ENCODE data around the gene DLG3. TPM values are rescaled to one million over a fixed set of nuclear protein-coding genes. Genes with fewer than 3 reads are reported as not detected.

Gene DLG3
- total RNA-seq, 1 donor from 2014 or later = 76.7 TPM

DNA sequence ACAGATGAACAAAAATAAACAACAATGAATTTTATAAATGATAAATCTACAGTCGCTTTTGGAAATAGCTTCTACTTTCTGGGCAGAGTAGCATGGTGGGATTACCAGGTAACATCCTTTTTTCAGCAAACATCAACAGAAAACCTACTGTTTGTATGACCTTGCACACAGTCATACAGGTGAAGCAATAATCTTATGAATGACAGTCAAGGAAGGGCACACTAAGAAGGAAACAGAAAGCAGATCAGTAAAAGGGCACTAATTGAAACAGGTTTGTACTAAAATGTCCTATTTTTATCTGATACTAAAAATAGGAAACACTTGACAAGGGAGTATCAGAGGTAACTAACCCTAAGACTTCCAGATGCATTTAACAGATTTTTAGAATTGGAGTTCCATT lies 108.9 kb downstream of the DLG3 start:
- no peak overlapping the region for H3K4me3 Mint-ChIP-seq (ENCODE audit: unreplicated experiment)
- TF ChIP-seq CTCF (IDR thresholded peaks at IDR 0.05; ENCODE audit: partially characterized antibody, unreplicated experiment) = no peak
- H3K27me3 Mint-ChIP-seq (ENCODE audit: unreplicated experiment) = no peaks in the 10 kb centered on the region
- peaks cover 2% of the 10 kb centered on the region for H3K9me3 Mint-ChIP-seq (ENCODE audit: unreplicated experiment)
- no peak overlapping the region for H3K27ac Mint-ChIP-seq (ENCODE audit: unreplicated experiment)
- H3K36me3 Mint-ChIP-seq (ENCODE audit: unreplicated experiment) = no peaks in the 10 kb centered on the region
- DNase-seq = no peak
- no peaks in the 10 kb centered on the region for H3K4me1 Mint-ChIP-seq (ENCODE audit: low read depth, unreplicated experiment)

GRCh38 chrX:70554081-70554480 lies 109.4 kb downstream of the DLG3 start:
- no peak for DNase-seq
- no peak overlapping the region for H3K27ac Mint-ChIP-seq (ENCODE audit: unreplicated experiment)
- H3K9me3 Mint-ChIP-seq (ENCODE audit: unreplicated experiment) = peaks cover 3% of the 10 kb centered on the region
- H3K27me3 Mint-ChIP-seq (ENCODE audit: unreplicated experiment) = no peaks in the 10 kb centered on the region
- no peak for TF ChIP-seq CTCF (IDR thresholded peaks at IDR 0.05; ENCODE audit: partially characterized antibody, unreplicated experiment)
- H3K4me3 Mint-ChIP-seq (ENCODE audit: unreplicated experiment) = no peak overlapping the region
- no peaks in the 10 kb centered on the region for H3K4me1 Mint-ChIP-seq (ENCODE audit: low read depth, unreplicated experiment)
- no peaks in the 10 kb centered on the region for H3K36me3 Mint-ChIP-seq (ENCODE audit: unreplicated experiment)

- no peak overlapping the region for H3K27ac Mint-ChIP-seq (ENCODE audit: unreplicated experiment)
- H3K27me3 Mint-ChIP-seq (ENCODE audit: unreplicated experiment) = no peaks in the 10 kb centered on the region
Observed at GRCh38 chrX:70554523-70554922, 109.9 kb downstream of the DLG3 start.

DNA sequence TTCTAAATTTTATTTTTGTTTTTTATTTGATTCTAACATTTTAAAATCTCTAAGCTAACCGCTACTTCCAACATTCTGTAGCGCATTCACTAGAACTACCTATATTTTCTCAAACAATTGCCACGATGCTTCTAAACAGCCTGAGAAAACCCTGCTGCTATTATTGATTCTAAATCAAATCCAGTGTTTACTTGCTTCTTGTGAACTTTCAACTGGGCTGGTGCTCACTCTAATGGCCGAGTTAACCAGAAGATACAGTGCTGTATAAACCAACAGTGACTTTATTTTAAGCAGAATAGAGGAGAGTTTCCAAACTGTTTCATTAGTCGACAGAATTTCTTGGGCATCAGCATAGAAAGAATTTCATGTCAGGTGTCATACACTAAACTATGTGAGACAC lies 110.3 kb downstream of the DLG3 start:
- H3K27ac Mint-ChIP-seq (ENCODE audit: unreplicated experiment) = no peak overlapping the region
- no peak for TF ChIP-seq CTCF (IDR thresholded peaks at IDR 0.05; ENCODE audit: partially characterized antibody, unreplicated experiment)
- DNase-seq = no peak
- H3K9me3 Mint-ChIP-seq (ENCODE audit: unreplicated experiment) = peaks cover 3% of the 10 kb centered on the region
- H3K4me3 Mint-ChIP-seq (ENCODE audit: unreplicated experiment) = no peak overlapping the region
- H3K27me3 Mint-ChIP-seq (ENCODE audit: unreplicated experiment) = no peaks in the 10 kb centered on the region
- no peaks in the 10 kb centered on the region for H3K36me3 Mint-ChIP-seq (ENCODE audit: unreplicated experiment)
- no peaks in the 10 kb centered on the region for H3K4me1 Mint-ChIP-seq (ENCODE audit: low read depth, unreplicated experiment)

More at GRCh38 chrX:70554523-70554922, 109.9 kb downstream of the DLG3 start:
- Mint-ChIP-seq H3K4me1 (ENCODE audit: low read depth, unreplicated experiment) (no peaks in the 10 kb centered on the region), H3K9me3 (ENCODE audit: unreplicated experiment) (peaks cover 3% of the 10 kb centered on the region), H3K4me3 (ENCODE audit: unreplicated experiment) (no peak overlapping the region), H3K36me3 (ENCODE audit: unreplicated experiment) (no peaks in the 10 kb centered on the region)
- no peak for TF ChIP-seq CTCF (IDR thresholded peaks at IDR 0.05; ENCODE audit: partially characterized antibody, unreplicated experiment)
- DNase-seq = no peak

Other genes with a start within 250 kb of the DLG3 start
- not detected for gene AWAT1, start 210.2 kb upstream of the DLG3 start, total RNA-seq (ENCODE audit: unreplicated experiment)
- gene P2RY4, start 184.6 kb upstream of the DLG3 start, total RNA-seq (ENCODE audit: unreplicated experiment) = 0.27 TPM
- not detected for gene ARR3, start 176.5 kb upstream of the DLG3 start, total RNA-seq (ENCODE audit: unreplicated experiment)
- gene RAB41, start 162.7 kb upstream of the DLG3 start, total RNA-seq (ENCODE audit: unreplicated experiment) = not detected
- 47.4 TPM for gene PDZD11, start 154.9 kb upstream of the DLG3 start, total RNA-seq (ENCODE audit: unreplicated experiment)
- 4.6 TPM for gene KIF4A, start 154.7 kb upstream of the DLG3 start, total RNA-seq (ENCODE audit: unreplicated experiment)
- gene GDPD2, start 21.5 kb upstream of the DLG3 start, total RNA-seq (ENCODE audit: unreplicated experiment) = not detected

Measured in glutamatergic neuron (in vitro differentiated cells).